ENCODE results near the gene ZBTB12.

- no peak for TF ChIP-seq CTCF (IDR thresholded peaks at IDR 0.05; ENCODE audit: poor library complexity)
- no peak for TF ChIP-seq EZH2 (IDR thresholded peaks at IDR 0.05; ENCODE audit: borderline replicate concordance)
- TF ChIP-seq EZH2phosphoT487 (IDR thresholded peaks at IDR 0.05; ENCODE audit: low read depth, severe bottlenecking, unreplicated experiment): no peak
These were observed 27.7 kb downstream of the ZBTB12 start for GRCh38 chr6:31874084-31874670.

All from hepatocyte (in vitro differentiated cells).